GM12874 (cell line): ENCODE measurements around the gene JADE2.

Experiments
- CTCF ChIP-seq: IDR thresholded peaks from 2 replicates; pipeline ENCODE4 v1.5.1; 2011; ENCODE audit warnings: low read depth, mild to moderate bottlenecking, control low read depth, low read length, moderate library complexity; ENCODE audit not compliant: insufficient read depth

The JADE2 gene

DNA sequence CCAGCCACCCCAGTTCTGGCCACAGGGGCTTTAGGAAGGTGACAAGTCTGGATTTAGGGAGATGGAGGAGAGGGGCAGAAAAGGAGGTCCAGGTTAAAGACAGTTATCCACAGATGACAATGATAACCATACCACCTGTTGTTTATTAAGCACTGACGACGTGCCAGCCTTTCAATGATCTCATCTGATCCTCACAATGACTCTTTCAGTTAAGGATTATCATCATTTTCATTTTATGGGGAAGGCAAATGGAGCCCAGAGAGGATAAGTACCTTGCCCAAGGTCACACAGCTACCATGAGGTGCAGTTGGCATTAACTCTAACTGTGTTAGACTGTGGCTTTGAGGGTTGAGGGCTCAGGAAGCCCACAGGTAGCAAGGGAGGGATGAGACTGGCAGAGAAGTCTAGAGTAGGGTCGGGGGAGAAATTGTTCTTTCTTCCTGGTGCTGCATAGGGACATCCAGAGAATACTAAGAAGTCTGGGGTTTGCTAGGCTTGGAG is 21.5 kb upstream of the JADE2 start:
- TF ChIP-seq CTCF, result no peak

DNA sequence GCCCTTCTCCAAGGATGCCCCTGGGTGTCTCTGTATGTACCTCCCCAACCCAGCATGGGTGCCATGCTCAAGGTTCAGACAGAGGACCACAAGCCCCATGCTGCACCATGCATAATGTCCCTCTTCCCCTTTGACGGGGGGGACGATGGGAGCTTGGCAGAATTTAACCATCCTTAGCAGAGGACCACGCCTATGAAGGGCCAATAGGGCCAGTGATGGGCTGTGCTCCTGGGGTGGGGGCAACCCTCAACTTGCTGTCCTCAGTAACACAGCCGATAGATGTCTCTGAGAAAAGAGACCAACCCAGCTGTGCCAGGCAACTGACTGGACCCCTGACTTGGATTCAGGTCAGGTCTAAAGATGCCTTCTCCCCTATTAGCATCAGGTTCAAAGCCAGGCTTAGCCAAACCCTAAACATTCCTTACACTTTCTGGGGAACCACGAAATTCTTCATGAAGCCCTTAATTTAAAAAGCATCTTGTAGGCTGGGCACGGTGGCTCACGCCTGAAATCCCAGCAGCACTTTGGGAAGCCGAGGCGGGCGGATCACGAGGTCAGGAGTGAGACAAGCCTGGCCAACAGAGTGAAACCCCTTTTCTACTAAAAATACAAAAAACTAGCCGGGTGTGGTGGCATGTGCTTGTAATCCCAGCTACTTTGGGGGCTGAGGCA is 20.7 kb upstream of the JADE2 start:
- no peak for TF ChIP-seq CTCF

DNA sequence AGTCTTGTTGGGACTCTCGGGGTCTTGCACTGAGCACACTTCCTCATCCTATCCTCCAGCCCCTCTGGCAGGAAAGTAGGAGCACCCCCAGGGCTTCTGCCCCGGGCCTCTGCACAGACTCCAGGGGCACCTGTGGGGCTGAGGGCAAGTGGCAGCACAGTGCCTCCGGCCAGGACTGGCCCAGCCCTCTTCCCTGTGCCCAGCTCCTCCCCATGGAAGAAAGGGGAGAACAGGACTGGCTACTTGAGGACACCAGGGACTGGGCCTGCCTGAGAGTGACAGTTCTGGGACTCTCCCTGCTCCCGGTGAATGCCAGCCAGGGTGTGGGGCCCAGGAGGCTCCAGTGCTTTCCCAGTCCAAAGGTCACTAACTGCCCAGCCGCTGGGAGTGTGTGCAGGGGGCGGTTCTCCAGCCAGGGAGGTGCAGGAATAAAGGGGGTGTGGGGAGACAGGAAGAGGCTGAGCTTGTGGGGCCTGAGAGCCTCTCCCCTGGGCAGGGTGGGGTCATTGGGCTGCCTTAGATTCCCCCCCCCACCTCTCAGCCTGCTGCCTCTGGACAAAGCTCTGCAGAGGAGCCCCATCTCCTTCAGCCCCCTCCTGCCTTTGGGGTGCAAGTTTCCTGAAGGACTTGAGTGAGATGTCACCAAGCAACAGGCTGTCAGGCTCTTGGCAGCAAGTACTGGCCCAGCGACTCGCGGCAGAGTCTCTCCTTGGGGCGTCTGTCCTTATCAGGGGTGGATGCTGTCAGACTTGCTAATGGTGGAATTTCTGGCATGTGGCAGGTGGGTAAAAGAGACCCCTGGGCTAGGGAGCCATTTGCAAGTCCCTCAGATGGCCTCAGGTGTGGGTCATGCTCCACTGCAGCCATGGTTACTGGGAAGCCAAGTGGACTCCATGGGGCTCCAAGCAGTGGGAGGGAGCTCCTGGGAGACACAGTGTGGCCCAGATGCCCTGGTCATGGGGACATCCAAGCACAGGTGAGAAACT is 19.1 kb upstream of the JADE2 start:
- no peak for TF ChIP-seq CTCF

- TF ChIP-seq CTCF, result no peak
Measured at GRCh38 chr5:134507452-134507851, 18.0 kb upstream of the JADE2 start.

GRCh38 chr5:134508521-134509195 is 16.8 kb upstream of the JADE2 start:
- TF ChIP-seq CTCF, result no peak

DNA sequence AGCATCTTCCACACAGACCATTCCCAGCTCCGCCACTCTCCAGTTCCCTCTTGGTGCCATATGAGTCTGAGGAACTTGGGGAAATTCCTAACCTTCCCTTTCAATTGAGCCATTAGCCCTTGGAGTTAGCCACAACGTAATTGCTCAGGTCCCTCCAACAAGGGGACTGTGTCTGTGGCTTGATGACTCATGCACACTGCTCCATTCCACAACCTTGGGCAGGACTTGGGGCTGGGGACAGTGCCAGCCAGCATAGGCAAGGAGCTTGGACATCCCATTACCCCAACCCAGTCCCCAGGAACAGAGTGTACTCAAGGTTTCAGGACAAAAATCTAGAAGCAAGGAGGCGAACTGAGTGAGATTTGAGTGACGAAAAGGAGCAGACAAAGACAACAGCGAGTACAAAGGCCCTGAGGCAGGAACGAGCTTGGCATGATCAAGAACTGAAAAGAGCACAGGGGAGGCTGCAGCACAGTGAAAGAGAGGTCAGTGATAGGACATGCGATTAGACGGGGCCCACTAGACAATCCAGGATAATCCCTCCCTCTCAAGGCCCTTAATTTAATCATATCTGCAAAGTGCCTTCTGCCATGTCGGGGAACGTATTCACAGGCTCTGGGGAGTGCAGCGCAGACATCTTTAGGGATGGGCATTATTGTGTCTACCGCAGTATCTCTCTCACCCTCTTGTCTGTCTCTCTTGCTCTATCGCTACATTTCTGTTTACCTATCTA is 16.0 kb upstream of the JADE2 start:
- no peak for TF ChIP-seq CTCF
